Cortex of kidney (tissue), 1 donor: Measurements from ENCODE around the gene CHMP4A.
"Not testable (repeated sequence)": the region's sequence is repeated elsewhere in the genome, so short reads cannot be mapped to it uniquely, and the experiment has no call there.

ENCODE experiments used
- DNase-seq: peaks from one replicate; lab custom pipeline; 2025; lab: John Stamatoyannopoulos, UW

Gene CHMP4A

DNA sequence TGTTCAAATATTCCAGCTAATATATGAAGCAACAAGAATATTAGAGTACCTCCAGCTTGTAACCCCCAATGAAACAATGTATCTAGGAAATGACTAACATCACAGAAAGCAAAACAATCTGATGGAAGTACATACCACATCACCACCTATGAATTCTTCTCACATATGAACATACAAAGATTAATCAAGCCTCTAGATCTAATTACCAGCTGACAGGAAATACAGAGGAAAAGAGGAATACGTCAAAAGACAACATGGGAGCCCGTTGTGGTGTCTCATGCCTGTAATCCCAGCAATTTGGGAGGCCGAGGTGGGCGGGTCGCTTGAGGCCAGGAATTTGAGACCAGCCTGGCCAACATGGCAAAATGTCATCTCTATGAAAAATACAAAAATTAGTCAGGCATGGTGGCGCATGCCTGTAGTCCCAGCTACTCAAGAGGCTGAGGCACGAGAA is 11.4 kb upstream of the CHMP4A start:
- no peak for DNase-seq

DNA sequence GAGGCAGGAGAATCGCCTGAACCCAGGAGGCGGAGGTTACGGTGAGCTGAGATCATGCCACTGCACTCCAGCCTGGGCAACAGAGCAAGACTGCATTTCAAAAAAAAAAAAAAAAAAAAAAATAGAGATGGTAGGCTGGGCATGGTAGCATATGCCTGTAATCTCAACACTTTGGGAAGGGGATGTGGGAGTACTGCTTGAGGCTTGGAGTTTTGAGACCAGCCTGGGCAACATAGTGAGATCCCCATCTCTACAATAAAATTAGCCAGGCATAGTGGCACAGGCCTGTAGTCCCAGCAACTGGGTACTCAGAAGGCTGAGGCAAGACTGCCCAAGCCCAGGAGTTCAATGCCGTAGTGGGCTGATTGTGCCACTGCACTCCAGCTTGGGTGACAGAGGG is 9.7 kb upstream of the CHMP4A start:
- DNase-seq: not testable (repeated sequence)

DNA sequence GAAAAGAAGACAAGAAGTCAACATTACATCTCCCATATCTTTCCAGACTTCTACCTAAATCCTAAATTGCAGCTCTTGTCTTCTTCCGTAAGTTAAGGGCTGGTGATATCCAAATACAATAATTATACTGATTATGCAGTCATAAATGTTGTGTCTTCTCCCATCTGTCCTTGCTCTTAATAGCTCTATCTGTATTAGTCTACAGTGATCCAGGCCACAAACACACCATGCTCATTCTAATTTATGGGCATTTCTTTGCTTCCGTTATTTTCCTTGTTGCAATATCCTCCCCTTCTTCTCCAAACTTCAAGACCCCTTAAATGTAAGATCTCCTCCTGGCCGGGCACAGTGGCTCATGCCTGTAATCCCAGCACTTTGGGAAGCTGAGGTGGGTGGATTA is 6.2 kb upstream of the CHMP4A start:
- no peak for DNase-seq

GRCh38 chr14:24219080-24219479 is 5.8 kb upstream of the CHMP4A start:
- DNase-seq: no peak

- not testable (repeated sequence) for DNase-seq
These were observed 3.6 kb upstream of the CHMP4A start for GRCh38 chr14:24216876-24217275.

- DNase-seq: no peak
These were observed 3.0 kb upstream of the CHMP4A start for GRCh38 chr14:24216345-24216699.

DNA sequence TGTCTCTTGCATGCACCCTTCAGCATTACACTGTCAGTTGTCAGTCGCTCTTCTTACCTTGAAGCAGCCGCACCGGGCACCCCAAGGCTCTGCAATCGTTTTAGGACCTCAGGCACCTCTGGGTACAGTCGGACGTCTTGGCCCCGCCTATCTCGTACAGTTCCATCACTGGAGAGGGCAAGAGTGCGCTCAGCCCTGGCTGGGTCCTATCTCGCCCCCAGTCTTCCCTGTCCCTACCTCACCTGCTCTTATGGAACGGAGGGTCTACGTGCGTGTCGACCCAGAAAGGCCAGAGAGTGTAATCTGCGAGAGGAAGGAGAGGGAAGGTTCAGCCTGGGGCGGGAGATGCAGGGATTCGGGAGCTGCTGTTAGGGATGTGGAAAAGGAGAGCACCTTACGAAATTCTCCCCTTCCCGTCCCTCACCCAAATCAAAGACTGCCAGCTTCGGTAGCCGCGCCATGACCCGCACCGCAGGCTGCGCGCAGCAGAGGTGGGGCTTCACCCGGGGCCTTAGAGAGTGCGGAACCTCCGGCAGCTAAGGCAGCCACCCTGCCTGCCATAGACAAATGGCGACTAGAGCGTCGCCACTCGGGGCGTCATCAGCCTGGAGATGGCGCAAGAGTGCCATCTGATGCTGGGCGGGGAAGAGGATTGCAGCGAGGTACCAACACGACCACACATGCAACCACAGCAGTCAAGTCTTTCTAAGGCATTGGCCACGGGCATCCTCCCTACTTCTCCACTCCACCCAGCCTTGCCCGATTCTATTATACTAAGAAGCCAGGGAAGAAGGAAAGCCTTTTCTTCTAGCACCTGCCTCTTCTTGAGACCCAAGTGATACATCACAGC is 2.4 kb upstream of the CHMP4A start, which contains the start of gene MDP1:
Gene MDP1, minus strand, starts transcription at position 572 of the 850 bp plus-strand sequence. Its CDS starts 111 bp downstream, at position 461.
- DNase-seq: no peak

DNA sequence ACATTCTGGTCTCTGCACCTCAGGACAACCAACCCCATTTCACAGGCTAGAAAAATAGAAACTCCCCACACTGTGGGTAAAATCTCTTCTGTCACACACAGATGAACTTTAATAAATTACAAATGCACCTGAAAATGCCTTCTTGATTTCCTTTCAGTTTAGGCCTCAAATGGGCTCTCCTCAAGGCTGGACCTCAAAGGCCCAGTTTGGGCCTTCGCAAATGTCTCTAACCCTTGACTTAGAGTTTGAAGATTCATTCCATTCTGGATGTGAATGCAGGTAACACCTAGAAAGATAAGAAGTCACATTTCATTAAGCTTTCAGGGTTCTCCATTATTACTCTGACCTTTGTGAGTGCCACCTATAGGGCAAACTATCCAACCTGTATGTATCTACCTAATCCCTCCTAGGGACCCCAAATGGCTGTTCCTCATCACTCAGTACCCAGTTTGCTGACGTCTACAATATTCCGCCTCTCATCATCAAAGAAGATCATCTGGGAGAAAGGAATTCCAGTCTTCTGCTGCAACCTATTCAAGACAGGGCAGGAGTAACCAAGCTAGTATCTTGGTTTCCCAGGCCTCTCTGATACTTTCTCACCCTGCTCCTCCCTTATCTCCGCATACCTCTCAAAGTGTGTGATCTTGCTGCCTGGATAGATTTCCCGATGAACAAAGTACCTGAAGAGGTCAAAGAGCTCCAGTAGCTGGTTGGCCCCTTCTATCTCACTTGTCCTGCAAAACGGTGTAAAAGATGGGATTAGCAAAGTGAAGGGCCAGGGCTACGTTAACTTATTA is 776 bp upstream of the CHMP4A start:
- no peak for DNase-seq

- DNase-seq: no peak
These were observed 2.0 kb downstream of the CHMP4A start for GRCh38 chr14:24211311-24211710.

DNA sequence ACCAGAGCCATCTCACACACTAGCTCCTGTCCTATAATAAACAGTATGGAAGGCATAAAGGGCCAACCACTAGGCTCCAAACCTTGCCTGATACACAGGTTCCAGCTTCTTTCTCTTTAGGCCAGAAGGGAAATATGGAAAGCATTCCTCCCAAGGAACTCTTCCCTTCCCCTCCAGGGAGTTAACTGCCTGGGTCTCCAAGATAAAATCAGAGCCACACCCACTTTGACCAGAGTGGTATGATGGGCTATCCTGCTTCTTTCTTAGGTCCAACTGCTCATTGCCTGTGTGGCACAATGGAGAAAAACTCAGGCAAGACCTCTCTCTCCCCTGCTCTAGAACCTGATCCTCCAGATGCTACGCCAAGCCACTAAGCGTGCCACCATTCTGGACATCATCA is 5.7 kb downstream of the CHMP4A start:
- no peak for DNase-seq

GRCh38 chr14:24207104-24207551 is 6.2 kb downstream of the CHMP4A start:
- DNase-seq: no peak

DNA sequence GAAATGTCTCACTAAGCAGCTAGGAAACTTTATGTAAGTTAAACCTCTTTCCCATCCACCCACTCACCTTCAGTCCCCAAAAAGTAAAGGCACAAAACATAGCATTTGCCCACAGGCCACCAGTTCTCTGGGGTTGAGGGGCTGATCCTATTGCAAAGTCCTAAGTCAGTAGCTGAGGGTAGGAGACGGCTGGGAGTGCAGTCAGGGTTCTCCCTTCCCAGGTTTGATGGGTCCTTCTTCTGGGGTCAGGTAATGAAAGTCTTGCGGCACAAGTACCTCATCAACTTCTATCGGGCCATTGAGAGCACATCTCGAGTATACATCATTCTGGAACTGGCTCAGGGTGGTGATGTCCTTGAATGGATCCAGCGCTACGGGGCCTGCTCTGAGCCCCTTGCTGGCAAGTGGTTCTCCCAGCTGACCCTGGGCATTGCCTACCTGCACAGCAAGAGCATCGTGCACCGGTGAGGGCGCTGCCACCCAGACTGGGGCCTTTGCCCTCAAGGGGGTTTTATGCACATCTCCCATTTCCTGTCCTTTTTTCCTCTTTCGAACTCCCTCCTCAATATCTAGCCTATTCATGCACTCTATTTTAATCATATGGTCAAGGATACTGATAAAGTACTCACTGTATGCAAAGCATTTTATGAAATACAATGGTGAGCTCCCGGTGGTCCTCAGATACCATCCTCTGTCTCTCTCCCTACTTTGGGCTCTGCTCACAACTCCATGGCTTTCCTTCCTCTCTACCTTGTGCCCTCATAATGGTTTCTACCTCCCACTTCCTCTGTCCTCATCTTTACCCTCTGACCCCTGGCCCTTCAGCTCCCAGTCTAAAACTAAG is 6.8 kb downstream of the CHMP4A start:
- DNase-seq: no peak

GRCh38 chr14:24204163-24205146 is 8.8 kb downstream of the CHMP4A start:
- DNase-seq: no peak

DNA sequence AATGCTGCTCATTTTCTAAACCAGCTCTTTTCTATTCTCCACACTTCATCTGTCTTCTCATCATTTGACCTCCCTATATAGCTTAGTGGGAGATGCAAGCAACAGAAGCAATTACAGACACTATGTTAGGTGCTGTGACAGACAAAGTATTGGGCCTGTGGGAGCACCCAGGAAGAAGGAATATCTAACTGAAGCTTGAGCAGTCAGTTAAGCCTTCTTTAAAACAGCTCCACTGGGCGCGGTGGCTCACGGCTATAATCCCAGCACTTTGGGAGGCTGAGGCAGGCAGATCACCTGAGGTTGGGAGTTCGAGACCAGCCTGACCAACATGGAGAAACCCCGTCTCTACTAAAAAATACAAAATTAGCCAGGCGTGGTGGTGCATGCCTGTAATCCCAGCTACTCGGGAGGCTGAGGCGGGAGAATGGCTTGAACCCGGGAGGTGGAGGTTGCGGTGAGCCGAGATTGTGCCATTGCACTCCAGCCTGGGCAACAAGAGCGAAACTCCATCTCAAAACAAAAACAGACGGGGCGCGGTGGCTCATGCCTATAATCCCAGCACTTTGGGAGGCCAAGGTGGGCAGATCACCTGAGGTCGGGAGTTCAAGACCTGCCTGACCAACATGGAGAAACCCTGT is 9.9 kb downstream of the CHMP4A start:
- not testable (repeated sequence) for DNase-seq

- DNase-seq: not testable (repeated sequence)
These were observed 10.8 kb downstream of the CHMP4A start for GRCh38 chr14:24202538-24202937.

GRCh38 chr14:24198814-24199524 is 14.3 kb downstream of the CHMP4A start:
- DNase-seq: no peak

DNA sequence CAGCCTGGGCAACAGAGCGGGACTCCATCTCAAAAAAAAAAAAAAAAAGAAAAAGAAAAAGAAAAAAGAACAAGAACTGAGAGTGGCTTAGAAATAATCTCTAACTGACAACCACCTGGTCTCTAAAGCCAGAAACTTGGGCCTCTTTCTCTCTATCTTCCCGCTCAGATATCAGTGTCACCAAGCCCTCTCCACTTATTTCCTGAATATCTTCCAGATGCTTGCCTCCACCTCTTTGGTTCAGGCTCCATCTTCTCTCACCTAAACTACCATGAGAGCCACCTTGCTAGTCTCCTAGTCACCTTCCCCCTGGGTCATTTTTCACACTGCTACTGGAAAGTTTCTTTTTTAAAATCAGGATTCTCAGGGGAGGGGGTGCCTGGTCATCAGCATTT is 16.2 kb downstream of the CHMP4A start:
- DNase-seq: no peak

- no peak for DNase-seq
These were observed 16.9 kb downstream of the CHMP4A start for GRCh38 chr14:24196071-24197055.
